ENCODE results near the gene MRPL36. TPM values are rescaled to one million over a fixed set of nuclear protein-coding genes. Genes with fewer than 3 reads are reported as not detected.

MRPL36 gene
- total and polyA plus RNA-seq, 9 of the 15 experiments (the other 6 are each of a cell fraction or from before 2014, with no cell fraction given), result 78.3 to 557 (median 124) TPM

GRCh38 chr5:1799602-1800471, at the start of gene MRPL36 (continued):
- TF ChIP-seq KAT7 (CRISPR knock-in tag; IDR thresholded peaks at IDR 0.05; ENCODE audit: borderline replicate concordance) (peak; percentile 54; the same call in 1 of the 2 replicates), NCOR1 (IDR thresholded peaks at IDR 0.05) (no peak), HDAC1 (IDR thresholded peaks at IDR 0.05) (peak in 1 of 2 experiments; percentile 44; a peak in 2 of 4 replicates), PHF20 (IDR thresholded peaks at IDR 0.05; ENCODE audit: partially characterized antibody) (peak; percentile 60), POLR2H (tag; IDR thresholded peaks at IDR 0.05; ENCODE audit: low read depth) (peak; percentile 58; the same call in 1 of the 2 replicates), TCF7 (IDR thresholded peaks at IDR 0.05; ENCODE audit: borderline replicate concordance) (0 out of 2 replicates have a peak, but pooled peaks have one; percentile 31), RBM22 (IDR thresholded peaks at IDR 0.05; ENCODE audit: low read depth, low read length, poor library complexity, severe bottlenecking) (peak; percentile 46), SMARCE1 (IDR thresholded peaks at IDR 0.05) (peak; percentile 21; the same call in 1 of the 2 replicates), MITF (IDR thresholded peaks at IDR 0.05) (peak; percentile 80), NFIC (IDR thresholded peaks at IDR 0.05) (peak; percentile 48; the same call in 1 of the 2 replicates), HDGF (IDR thresholded peaks at IDR 0.05) (no peak), HCFC1 (IDR thresholded peaks at IDR 0.05; ENCODE audit: low read depth, low read length) (peak; percentile 86), FOXM1 (IDR thresholded peaks at IDR 0.05; ENCODE audit: low read depth) (0 out of 2 replicates have a peak, but pooled peaks have one; percentile 10), FOXM1 (CRISPR knock-in tag; IDR thresholded peaks at IDR 0.05; ENCODE audit: low read depth) (peak; percentile 30; the same call in 1 of the 2 replicates), E2F6 (IDR thresholded peaks at IDR 0.05; ENCODE audit: borderline replicate concordance in 1 of 2, extremely low read depth in 1 of 2, insufficient read depth in 1 of 2, insufficient read length in 1 of 2, low read depth in 1 of 2, low read length in 1 of 2, poor library complexity in 1 of 2, severe bottlenecking in 1 of 2) (peak; percentile 12 to 14)
- TF ChIP-seq, protein P1, sequence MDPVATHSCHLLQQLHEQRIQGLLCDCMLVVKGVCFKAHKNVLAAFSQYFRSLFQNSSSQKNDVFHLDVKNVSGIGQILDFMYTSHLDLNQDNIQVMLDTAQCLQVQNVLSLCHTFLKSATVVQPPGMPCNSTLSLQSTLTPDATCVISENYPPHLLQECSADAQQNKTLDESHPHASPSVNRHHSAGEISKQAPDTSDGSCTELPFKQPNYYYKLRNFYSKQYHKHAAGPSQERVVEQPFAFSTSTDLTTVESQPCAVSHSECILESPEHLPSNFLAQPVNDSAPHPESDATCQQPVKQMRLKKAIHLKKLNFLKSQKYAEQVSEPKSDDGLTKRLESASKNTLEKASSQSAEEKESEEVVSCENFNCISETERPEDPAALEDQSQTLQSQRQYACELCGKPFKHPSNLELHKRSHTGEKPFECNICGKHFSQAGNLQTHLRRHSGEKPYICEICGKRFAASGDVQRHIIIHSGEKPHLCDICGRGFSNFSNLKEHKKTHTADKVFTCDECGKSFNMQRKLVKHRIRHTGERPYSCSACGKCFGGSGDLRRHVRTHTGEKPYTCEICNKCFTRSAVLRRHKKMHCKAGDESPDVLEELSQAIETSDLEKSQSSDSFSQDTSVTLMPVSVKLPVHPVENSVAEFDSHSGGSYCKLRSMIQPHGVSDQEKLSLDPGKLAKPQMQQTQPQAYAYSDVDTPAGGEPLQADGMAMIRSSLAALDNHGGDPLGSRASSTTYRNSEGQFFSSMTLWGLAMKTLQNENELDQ (CRISPR knock-in tag; IDR thresholded peaks at IDR 0.05; ENCODE audit: borderline replicate concordance), result no peak

Measured in K562 (cell line).